GM18519 (cell line): ENCODE measurements around the gene SLC25A22.

Experiments used
- ATAC-seq: cut with Tn5 transposase; IDR thresholded peaks from one replicate; pipeline ENCODE4 v1.9.1; 2021; ENCODE audit warnings: mild to moderate bottlenecking, moderate library complexity; ENCODE audit not compliant: unreplicated experiment, low FRiP score

The SLC25A22 gene

DNA sequence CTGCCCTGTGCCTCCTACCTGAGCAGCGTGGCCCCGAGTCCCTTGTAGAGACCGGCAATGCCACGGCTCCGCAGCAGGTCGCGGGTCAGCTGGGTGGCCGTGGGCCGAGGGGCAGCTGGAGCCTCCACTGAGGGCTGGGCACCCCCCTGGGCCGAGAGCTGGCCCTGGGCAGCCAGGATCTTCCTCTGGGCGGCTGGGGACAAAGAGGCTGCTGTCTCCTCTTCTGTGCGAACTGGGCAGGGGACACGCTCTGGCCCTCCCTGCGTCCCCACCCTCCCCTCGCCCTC is 5.6 kb downstream of the SLC25A22 start:
- no peak for ATAC-seq

DNA sequence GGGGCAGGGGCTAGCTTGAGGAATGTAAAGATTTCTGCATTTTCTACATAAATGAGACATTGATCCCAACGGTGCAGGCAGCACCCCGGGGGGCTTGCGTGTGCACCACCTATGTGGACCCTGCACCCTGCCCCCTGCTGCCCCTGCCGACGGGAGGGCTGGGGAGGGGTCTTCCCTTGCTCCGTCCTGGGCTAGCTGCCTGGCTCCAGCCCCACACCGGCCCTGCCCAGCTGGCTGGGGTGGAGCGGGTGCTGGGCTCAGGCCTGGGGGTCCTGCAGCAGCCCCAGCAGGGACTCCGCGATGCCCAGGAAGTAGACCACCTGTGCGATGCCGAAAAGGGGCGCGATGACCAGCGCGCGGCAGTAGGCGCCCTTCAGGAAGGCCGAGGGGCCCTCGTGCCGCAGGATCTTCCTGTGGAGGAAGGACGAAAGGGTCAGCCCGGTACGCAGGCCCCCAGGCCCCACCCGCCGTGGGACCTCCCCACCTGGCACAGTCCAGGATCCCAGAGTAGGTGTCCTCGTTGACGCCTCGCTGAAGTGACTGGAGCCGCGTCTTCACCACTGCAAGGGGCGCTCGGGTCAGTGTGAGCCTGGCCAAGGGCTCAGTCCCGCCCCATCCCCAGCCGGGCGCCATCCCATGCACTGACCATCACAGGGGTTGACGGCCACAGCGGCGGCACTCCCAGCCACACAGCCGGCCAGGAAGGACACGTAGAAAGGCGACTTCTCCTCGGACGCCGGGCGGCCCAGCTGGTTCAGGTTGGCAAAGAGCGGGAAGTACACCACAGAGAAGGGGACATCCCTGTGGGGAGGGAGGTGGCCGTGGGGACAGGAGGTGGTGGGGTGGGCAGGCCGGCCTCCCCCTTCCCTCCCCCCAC is 6.2 kb downstream of the SLC25A22 start:
- ATAC-seq, result no peak

DNA sequence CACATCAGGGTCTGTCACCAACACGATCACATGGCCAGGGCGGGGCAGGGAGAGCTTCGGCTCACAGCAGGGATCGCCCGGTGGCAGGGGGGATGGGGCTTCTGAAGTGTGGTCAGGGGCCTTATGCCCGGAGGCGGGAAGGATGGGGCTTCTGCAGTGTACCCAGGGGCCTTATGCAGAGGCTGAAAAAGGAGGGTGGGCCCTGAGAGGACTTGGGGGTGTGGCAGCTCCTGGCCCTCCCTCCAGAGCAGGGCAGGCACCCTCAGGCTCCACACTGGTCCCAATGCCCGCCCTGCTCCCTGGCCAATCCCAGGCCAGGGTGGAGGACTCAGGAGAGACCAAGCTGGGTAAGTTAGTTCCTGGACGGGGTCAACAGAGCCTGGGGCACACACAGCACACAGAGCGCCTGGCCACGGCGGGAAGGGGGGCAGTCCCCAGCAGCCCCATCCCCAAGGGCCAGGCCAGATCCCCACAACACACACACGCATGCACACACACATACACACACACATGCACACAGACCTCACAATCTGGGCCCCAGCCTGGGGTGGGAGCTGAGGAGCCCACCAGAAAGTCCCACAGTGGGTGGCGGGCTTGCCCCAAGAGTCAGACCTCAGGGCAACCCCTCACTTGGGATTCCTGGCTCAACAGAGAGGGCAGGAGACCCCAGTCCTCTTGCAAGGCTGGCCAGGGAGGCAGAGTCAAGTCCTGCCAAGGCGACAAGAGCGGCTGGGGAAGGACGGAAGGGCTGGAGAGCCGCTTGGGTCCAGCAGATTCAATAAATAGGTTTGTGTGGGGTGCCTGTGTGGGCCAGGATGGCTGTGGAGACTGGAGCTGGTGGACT is 7.1 kb downstream of the SLC25A22 start:
- no peak for ATAC-seq

DNA sequence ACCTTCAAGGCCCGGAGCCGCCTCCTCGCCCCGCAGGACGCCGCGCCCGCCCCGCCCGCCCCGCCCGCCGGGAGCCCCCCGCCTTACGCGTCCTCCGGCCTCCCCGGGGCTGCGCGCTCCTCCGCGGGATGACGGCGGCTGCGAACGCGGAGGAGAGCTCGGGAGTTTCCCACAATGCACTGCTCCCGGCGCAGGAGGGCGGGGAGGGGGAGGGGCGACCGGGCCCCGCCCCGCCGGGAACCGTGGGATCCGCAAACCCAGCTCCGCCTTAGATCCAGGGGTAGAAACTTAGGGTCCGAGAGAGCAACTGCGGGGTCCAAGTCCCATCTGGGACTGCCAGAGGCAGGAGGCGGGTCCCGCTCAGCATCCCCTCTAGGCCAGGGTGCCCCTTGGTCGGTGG is 8.1 kb downstream of the SLC25A22 start, which contains the start of gene CEND1:
Gene CEND1 (minus strand): TSS at position 148 of the 400 bp plus-strand sequence. CDS start 1,514 bp downstream, outside the sequence.
- no peak for ATAC-seq

DNA sequence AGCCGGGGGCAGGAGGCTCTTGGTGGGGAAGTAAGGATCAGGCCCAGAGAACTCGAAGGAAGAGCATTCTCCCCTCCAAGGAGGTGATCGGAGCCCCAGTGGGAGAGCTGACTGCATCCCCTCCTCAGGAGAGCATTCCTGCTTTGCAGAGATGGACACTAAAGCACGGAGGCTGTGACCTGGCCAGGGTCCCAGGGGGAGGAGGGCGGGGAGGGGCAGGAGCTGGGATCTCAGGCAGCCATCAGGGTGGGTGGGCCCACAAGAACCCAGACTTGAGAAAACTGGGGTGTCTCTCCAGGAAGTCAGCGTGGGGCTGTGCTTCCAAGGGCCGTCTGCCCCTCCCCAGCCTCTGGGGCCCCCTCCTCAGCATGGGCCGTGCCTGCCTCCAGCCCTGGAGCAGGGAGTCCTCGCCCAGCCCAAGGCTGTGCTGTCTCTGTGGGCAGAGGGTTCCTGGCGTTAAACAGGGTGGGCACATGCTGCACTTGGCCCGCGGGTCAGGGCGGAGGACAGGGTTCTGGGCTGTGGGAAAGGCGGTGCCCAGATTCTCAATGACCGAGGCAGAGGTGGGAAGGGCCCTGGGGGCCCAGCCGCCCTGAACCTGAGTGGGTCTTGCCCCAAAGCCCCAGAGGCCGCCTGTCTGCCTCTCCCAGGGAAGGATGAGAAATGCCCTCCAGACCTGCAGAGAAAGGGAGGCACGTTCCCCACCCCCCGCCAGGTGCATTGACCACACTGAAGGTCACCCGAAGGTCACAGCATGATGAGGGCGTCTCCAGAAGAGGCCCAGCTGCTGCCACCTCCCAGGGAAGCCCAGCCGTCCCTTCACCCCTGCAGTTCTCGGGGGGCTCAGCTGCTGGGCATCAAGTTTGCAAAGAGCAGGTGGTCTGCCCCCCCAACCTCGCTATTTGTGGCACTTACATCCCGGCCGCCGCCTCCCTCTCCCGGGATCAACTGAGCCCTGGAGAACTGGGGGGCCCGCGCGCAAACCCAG is 8.8 kb downstream of the SLC25A22 start:
- no peak for ATAC-seq

DNA sequence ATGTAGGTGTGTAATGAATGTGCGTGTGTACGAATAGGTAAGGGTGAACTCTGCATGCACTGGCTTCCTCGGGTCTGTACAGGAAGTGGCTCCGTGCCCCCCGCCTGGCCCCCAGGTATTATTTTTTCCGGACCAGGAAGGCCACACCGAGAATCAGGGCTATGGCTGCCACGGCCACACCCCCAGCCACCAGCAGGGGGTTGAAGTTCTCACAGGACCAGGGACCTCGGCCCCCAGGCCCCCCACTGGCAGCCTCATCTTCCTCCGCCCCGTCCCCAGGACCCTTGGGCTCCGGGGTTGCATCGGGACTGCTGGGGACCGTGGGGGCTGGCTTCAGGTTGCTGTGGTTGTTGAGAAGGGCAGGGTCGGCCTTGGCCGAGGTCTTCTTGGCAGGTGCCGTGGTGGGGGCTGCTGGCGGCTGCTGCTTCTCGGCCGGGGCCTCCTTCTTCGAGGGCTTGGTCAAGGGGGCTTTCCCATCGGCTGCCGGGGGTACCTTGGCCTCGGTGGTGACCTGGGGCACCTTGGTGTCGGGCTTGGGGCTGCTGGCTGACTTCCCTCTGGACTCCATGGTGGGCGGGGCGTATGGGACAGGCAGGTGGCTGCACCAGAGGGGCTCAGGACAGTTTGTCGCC is 10.0 kb downstream of the SLC25A22 start:
- ATAC-seq, result no peak

DNA sequence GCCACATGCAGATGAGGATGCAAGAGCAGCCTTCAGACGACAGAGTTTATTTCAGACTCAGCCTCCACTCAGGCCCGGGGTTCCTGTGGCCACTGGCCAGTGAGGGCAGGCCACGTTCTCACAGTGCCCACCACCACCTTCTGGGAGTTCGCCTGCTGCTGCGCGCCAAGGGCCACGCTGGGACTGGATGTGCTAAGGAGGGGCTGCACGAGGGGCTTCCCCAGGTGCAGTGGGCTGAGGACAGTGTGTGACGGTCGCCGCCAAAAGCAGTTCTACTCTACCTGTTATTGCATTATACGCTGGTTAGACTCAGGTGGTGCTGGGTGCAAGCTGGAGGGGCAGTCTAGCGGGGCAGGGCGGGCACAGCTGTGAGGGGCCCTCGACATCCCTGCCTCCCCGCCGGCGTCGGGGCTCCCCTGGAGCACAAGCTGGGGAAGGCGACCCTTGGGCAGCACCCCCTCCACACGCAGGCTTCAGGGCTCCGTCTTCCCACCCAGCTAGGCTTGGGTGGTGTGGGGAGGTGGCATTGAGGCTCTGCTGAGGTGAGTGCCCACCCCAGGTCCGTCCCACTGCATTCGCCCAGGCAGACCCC is 10.9 kb downstream of the SLC25A22 start:
- no peak for ATAC-seq

DNA sequence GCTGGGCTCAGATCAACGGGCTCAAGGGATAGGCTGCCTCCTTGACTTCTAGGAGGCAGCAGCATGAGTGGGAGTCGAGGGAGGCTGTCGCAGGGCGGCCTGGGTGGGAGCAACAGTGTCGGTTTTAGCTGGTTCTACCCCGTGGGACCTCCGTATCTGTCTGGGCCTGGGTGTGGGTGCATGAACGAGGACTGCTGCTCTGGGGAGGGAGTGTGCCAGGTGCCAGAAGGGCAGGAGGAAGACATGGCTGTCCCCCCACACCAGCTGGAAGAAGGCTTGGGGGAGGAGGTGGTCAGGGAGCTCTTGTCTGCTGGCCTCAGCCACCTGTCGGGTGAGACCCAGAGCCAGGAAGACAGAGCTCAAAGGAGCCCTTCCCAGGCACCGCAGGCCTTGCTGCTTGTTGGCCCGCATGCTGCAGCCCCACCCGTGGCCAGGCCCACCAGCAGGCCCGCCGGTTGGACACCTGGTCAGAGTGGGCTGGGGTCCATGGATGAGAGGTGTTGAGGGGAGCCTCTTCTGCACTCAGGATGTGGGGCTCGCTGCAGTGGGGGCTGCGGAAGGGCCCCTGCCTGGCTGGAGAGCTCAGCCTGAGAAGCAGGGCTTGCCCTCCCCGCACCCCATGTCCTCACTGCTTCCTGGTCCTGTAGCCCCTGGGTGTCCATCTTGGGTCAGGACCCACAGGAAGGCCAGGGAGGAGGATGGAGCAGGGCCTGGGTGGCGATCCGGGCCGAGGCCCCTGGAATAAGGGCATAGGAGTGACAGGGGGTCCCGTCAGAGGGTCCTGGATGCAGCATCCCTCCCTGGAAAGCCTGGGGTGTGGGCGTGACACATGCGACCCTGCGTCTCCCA is 11.6 kb downstream of the SLC25A22 start:
- ATAC-seq, result no peak

DNA sequence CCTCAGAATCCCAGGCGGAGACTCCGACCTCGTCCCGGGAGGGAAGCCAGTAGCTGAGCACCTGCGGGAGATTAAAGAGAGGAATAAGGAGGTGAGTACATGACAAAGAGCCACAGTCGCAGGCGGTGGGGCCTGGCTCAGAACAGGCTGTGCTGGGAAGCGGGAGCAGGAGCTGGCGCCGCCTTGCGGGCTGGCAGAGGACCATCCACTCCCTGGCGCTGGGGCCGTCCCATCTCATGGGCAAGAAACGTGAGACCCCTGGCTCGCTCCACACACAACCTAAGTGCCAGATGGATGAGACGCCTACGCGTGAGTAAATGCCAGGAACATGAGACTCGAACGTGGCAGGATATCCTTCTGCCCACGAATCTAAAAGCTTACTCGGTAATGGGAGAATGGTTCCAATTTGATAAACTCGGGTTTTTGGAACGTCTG is 14.5 kb downstream of the SLC25A22 start:
- ATAC-seq, result no peak

DNA sequence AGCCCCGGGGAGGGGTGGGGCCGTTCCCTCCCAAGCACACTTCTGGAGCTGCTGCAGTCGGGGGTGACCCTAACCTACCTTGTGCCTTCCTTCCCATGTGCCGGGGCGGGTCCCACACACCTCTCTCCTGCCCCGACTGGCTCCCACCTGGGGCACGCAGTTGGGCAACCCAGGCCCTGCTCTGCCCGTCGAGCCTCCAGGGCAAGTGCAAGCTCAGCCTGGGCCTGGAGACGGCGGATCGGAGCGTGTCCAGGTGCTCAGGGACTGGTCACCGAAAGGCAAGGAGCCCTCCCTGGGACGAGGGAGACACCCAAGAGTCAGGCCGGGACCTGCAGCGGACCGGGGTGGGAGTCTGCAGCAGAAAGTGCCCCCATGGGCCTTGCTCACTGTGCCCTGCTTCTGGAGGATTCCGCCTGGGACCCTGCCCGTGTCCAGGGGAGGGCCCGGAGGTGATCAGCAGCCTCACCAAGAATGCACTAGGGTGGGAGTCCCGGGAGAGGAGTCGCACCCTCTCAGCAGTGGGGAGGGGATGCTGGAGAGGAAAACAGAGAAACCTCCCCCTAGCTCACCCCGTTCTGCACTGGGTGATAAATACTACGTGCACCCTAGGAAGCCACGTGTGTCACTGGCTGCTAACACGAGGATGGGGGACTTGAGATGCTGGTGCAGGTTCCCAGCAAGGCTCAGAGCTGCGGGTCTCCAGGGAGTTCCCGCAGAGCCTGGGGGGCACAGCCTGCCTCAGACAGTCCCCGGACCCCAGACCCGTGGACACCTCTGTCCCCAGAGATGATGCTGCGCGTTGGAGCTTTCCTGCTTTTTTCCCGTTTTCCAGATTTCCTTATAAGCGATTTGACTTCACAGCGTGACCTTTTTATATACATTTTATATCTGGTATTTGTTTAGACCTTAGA is 15.6 kb downstream of the SLC25A22 start:
- no peak for ATAC-seq

DNA sequence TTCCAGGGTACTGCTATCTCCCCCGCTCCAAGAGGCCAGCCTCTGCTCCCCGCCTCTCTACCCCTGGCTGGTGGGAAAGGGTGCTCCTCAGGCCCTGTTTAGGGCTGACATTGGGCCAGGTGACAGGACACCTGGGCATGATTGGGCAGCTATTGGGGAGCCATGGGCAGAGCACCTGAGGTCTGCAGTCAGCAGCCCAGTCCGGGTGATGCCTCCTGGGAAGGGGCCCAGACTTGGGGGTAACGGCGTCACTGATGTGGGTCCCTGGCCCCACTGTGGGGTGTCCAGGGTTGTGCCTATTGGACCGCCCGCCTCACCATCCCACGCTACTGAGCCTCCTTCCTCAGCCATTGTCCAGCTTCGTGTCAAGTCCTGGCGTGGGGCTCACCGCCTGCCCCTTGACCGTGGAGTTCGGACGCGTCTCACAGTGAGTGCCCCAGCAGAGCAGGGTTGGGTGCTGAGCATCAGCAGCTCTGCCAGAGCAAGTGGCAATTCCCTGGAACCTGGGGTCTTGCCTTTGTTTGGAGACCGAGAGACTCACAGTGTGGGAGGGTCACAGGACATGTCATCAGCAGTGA is 18.0 kb downstream of the SLC25A22 start:
- ATAC-seq, result no peak

DNA sequence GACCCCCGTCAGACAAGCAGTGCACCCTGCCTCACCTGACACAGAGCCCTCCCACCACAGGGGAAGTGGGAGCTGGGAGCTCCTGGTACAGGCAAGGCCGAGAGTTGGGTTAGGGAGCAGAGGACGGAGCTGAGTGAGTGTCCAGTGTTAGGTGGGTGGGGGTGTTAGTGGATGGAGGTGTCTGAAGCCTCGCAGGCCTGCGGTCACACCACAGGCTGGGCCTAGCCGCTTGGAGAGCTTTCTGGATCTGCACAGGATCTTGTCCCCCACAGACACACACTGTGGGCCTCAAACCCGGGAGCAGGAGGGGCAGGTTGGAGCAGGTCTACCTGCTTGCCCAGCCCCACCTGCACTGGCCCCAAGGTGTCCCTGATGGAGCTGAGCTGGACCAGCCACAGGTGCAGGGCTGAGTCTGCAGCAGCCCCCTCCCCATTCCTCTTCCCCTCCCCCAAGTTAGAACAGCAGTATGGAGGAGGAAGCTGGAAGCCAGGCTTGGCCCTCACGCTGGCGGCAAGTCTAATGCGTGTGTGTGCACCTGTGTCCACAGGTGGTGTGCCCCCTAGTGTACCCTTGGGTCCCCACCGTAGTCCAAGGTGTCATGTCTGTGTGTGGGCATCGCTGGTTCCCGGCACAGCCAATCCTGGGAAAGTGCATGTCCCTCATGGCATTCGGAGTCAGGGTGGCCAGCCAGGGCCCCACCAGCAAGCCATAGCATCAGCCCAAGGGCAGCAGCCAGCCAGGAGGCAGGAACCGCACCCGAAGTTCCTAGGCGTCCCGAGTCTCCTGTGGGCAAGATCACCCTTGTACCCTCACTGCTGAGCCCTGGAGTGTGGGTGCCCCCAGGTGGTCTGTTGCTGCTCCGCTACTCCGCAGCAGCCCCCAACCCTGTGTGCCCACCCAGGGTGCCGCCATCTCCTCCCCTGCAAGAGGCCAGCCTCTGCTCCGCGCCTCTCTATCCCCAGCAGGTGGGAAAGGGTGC is 18.8 kb downstream of the SLC25A22 start:
- no peak for ATAC-seq

DNA sequence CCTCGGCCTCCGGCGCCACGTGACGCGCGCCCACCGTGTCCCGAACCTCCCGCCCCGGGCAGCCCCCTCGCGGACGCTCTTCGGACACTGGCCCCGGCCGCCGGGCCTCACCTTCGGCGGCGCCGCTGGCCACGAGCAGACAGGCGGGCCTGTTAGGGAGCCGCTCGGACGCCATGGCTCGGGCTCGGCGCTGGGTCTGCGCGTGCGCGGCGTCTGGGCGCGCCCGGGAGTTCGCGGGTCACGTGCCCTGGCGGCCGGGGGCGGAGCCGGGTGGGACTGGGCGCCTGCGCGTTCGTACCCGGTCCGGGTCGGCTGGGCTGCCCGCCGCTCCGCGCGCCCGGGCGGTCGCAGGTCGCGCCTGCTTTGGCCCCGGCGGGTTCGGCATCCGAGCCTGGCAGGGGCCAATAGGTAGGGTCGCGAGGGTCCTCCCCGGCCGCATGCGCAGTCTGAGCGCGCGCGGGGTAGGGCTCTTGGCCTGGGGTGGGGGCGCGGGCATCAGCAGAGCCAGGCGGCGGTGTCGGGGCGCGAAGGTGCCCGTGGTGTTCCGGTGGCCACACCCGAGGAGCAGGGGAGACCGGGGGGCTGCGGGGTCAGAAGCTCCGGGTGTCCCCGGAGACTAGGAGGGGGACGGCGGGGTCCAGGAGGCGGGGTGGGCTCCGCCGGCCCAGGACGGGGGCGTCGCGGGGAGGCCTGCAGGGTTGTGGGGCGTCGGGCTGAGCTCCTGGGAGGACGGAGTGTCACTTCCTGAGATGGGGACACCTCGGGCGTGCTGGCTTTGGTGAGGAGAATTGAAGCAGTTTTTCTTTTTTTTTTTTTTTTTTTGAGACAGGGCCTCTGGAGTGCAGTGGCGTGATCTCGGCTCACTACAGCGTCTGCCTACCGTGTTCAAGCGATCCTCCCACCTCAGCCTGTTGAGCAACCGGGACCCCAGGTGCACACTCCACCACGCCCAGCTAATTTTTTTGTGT is 20.5 kb downstream of the SLC25A22 start, which contains the start of gene GATD1:
Gene GATD1 (minus strand): TSS at position 200 of the 968 bp plus-strand sequence. CDS start 25 bp downstream, at position 175.
- ATAC-seq, result peak; percentile 55

DNA sequence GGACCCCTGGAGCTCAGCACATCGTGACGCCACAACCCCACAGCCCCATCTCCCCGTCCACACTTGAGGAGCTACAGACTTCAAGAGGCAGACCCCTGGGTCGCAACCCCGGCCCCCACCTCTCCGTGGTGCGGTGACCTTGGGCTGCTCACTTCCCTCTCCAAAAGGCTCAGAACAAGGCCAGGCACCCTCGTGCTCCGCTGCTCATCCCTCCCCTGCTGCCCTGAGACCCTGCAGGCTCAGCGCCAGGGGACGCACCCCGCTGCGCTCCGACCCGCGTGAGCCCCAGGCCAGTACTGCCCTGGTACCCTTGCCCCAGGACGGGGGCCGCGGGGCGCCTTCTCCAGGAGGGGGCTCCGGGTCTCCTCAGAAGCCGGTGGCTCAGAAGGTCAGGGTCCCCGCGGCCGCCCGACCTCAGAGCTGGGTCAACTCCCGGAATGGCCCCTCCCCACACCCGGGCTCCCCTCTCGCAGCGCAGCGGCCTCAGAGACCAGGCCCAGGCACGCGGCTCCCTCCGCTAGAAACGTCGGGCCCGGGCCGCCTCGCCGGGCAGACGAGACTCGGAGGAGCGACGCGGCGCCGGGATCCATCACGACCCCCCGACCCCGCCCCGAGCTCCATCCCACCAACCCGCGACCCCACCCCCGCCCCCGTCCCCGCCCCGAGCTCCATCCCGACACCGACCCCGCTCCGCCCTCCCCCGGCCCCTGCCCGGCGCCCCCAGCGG is 21.4 kb downstream of the SLC25A22 start:
- ATAC-seq, result peak; percentile 22
